GM12865 (cell line): ENCODE data around the gene SPATC1L.
"Not testable (repeated sequence)": the region's sequence is repeated elsewhere in the genome, so short reads cannot be mapped to it uniquely, and the experiment has no call there.

Experiments used
- DNase-seq: peaks from one replicate; pipeline ENCODE4 v3.0.0; 2010; ENCODE audit warnings: low read depth
- H3K4me3 ChIP-seq: 2 replicates; pipeline ENCODE4 v1.5.1; 2011; ENCODE audit warnings: mild to moderate bottlenecking, low read depth, low read length, control low read depth
- CTCF ChIP-seq: IDR thresholded peaks from 2 replicates; pipeline ENCODE4 v1.5.1; 2011; ENCODE audit warnings: low read length, control low read depth, low read depth, inconsistent platforms; ENCODE audit not compliant: insufficient read depth; ENCODE audit errors: missing control alignments

SPATC1L gene

GRCh38 chr21:46142582-46143473, 41.4 kb downstream of the SPATC1L start:
- no peak for DNase-seq
- no peak for TF ChIP-seq CTCF
- H3K4me3 ChIP-seq = no peak overlapping the region

- DNase-seq = no peak
- H3K4me3 ChIP-seq = no peak overlapping the region
- TF ChIP-seq CTCF = no peak
Measured at GRCh38 chr21:46141767-46142581, 42.3 kb downstream of the SPATC1L start.

- not testable (repeated sequence) for H3K4me3 ChIP-seq, DNase-seq
Measured at GRCh38 chr21:46140352-46141003, 43.8 kb downstream of the SPATC1L start.

- no peak overlapping the region for H3K4me3 ChIP-seq
- no peak for DNase-seq
- TF ChIP-seq CTCF = no peak
Measured at GRCh38 chr21:46139686-46140085, 44.6 kb downstream of the SPATC1L start.

GRCh38 chr21:46138383-46138970, 45.8 kb downstream of the SPATC1L start:
- no peak for DNase-seq
- TF ChIP-seq CTCF = no peak
- H3K4me3 ChIP-seq = no peak overlapping the region

GRCh38 chr21:46137908-46138307, 46.4 kb downstream of the SPATC1L start:
- H3K4me3 ChIP-seq = no peak overlapping the region
- no peak for DNase-seq
- TF ChIP-seq CTCF = no peak
